Activated CD8-positive, alpha-beta memory T cell treated with anti-CD3 and anti-CD28 coated beads, Interleukin-2, amount 50 U/mL, for 1 hour (primary cell): ENCODE measurements around the gene MRPL28.
"Not testable (repeated sequence)": the region's sequence is repeated elsewhere in the genome, so short reads cannot be mapped to it uniquely, and the experiment has no call there.

Experiments used
- DNase-seq: peaks from one replicate; pipeline ENCODE4 v3.0.0-alpha.2; 2020; ENCODE audit errors: extremely low read depth

Gene MRPL28

DNA sequence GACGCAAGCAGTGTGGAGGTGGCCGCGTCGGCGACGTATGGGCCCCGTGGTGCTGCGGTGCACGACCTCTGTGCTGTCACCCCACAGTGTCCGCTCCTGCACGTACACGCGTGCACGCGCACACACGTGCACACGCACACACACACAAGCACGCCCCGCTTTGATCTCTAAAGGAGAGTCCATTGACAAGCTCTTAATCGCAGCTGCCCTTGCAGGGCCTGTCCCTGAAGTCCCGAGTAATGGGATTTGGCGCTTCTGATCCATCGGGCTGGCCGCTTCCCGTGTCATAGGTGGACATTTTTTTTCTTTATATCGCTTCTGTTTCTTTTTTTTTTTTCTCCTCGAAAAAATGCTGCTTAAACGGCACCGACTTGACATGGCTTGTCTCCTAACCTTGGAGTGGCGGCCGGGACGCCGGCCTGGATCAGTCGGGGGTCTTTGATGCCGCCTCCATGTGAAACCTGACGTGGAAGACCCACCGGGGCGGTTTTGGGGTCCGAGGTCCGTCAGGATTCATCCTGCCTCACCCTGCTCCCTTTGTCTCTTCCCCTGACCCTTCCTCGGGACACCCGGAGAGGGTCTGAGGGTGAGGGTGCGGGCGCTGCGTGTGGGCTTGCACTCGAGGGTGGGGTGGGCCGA, 9.5 kb downstream of the MRPL28 start:
- DNase-seq = no peak

DNA sequence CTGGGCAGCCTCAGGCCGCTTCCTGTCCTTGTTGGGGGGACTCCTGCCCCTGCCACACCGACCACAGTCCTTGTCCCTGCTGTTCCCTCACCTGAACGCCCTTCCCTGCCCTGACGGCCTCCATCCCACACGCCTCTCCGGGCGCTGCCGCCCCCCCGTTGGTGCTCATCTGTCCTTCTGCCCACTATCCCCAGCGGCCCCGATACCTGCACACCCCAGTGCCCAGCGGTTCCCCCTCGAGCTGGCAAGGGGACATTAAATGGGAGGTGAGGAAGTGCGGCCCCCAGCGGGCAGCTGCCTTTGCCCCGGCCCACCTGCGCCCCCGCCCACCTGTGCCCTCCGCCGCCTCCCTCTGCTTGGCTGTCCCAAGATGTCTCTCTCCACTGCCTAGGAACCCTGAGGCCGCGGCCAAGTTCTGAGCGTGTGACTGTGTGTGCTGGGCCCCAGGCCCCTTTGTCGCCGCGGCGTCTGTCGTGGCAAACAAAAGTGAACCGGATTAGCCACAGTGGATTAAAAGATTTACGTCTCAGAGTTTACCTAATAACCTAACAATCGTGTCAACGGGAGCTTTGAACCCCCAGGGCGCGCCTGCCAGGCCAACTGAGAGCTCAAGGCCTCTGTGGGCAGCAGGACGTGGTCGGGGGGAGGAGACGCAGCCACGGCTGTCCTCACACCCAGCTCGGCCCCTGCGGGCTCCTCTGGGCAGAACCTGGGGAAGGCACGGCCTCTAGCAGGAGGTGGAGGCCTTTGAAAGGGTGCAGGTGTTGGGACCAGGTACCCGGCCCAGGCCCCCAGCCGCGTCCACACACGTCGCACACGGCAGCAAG, 10.3 kb downstream of the MRPL28 start:
- no peak for DNase-seq

GRCh38 chr16:359067-359763, 11.1 kb downstream of the MRPL28 start:
- no peak for DNase-seq

DNA sequence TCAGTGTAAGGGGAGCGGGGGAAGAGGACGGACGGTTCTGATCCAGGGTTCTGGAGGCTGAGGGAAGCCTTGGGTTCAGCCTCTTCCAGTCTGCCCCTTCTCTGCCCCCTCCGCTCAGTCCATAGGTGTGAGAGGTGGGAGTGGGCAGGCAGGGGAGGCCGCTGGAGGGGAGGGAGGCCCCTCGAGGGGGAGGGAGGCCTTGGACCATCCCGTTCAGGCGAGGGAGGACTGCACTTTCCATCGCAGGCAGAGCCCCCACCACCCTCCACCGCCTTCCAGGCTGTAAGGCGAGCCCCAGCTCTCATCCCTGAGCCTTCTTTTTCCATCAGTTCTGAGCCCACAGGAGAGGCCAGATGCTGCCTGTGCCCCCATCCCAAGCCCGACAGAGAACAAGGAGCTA, 13.6 kb downstream of the MRPL28 start:
- no peak for DNase-seq

GRCh38 chr16:354971-355461, 15.3 kb downstream of the MRPL28 start:
- DNase-seq = no peak

DNA sequence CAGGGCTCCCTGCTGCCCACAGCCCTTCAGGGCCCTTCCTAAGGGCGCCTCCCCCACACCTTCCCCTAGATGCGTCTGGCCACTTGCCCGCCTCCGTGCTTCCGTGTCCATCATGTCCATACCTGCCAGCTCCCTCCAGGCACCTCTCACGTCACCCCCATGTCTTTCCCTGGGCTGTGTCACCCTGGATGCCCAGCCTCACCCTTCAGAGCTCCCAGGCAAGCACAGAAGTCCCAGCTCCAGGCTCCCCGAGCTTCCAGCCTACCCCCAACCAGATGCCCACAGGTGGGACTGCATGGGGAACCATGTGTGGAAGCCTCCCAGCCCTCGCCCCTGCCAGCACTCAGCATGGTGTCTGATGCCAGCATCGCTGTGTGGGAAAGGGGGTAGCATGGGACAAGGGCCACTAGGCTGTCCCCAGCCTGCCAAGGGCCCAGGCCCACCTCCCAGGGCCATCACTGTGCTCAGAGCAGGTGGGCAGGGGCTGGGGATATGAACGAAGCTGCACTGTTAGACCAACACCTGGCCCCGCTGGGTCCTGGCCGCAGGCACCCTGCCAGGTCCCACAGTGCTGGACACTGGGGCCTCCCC, 16.0 kb downstream of the MRPL28 start:
- DNase-seq = no peak

DNA sequence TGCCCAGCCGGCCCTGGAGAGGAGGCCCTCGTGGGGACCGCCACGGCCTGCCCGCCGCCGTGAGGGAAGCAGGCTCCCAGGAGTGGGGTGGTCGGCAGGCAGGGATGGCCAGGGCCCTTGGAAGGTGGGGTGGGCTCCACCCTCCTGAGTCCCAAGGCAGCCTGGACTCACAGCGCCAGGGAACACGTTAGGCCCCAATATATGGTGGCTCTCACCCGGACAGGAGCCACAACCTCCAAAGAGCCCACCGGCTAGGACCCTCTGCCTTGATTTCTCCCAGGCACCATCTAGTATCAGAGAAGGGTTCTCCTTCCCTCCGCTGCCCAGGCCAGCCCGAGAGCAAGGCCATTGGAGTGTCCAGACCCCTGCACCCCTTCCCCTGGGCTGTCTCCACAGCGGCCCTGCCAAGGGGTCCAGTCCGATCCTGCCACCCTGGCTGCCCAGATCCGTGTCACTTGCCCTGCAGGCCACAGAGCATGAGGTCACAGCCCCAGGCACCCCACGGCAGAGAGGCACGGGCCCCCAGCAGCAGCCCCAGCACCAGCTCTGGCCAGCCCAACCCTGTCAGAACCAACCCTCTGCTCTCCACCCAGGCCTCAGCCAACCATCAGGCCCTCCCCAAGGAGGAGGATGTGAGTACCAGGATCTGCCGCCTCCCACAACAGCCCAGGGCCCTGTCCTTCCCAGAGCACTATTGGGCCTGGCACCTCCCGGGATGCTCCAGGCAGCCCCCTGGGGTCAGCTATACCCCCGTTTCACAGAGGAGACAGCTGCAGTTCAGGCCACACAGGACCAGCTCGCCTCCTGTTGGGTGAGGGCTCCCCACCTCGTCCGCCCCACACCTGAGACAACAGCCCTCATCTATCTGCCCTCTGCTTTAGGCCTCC, 16.7 kb downstream of the MRPL28 start:
- DNase-seq = no peak

GRCh38 chr16:352547-353403, 17.6 kb downstream of the MRPL28 start, which contains the start of gene AXIN1:
Gene AXIN1, minus strand, starts transcription at chr16:352723. Its CDS starts 5,698 bp downstream, at chr16:347025.
- DNase-seq = peak; percentile 100

GRCh38 chr16:351804-352520, 18.4 kb downstream of the MRPL28 start:
- no peak for DNase-seq

GRCh38 chr16:350203-350602, 20.1 kb downstream of the MRPL28 start:
- DNase-seq = no peak

GRCh38 chr16:349211-349610, 21.1 kb downstream of the MRPL28 start:
- no peak for DNase-seq

DNA sequence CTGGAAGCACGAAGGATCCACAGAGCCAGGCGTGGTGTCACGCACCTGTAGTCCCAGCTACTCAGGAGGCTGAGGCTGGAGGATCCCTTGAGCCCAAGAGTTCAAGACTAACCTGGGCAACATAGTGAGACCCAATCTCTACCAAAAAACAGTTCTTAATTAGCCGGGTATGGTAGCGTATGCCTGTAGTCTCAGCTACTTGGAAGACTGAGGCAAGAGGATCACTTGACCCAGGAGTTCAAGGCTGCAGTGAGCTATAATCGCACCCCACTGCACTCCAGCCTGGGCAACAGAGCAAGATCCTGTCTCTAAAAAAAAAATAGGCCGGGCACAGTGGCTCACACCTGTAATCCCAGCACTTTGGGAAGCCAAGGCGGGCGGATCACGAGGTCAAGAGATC, 21.8 kb downstream of the MRPL28 start:
- DNase-seq = not testable (repeated sequence)

- DNase-seq = no peak
Measured at GRCh38 chr16:347203-347602, 23.1 kb downstream of the MRPL28 start.

DNA sequence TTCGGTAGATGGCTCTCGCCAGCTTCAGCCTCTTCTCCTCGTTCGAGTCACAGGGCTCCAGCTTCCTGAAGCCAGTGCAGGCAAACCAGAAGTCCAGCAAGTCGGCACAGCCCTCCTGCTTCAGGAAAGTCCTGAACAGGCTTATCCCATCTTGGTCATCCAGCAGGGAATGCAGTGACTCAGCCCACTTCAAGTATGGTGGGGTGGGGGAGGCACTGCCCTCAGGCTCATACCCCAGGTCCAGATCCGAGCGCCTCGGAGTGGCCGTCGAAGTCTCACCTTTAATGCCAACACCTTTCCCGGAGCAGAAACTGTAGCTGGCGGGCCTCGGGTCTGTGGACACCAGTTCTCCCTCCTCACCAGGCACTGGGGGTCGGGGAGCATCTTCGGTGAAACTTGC, 23.8 kb downstream of the MRPL28 start:
- DNase-seq = no peak

GRCh38 chr16:345772-346171, 24.6 kb downstream of the MRPL28 start:
- DNase-seq = no peak

DNA sequence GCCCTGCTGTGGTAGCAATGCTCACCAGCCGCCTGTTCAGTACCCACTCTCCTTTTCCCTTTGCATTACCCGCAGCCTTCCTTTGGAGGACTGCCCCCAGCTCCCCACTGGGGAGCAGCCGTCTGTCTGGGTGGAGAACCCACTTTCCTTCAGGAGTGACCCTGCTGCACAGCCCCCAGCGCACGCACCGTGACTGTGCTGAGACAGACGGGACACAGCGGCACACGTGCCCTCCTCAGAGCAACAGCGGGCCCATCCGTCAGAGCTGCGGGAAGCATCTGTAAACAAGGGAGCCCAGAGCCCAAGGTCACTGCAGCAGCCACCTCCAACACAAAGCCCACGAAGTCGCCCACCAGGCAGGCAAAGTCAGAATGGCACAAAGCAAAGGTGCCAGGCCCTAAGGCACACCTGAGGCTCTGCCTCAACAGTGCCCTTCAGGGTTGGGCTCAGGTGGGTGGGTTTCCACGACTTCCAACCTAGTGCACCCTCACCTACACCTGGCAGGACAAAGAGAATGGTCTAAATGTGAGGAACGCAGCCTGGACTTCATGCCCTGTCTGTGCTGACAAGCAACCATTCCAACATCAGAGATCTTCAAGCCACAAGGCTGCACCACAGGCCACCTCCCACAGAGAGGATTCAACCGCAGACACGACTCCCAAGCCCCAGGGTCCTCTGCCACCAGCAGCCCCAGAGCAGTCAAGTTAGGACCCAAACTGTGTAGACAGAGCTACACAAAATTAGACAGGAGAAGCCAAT, 27.7 kb downstream of the MRPL28 start:
- DNase-seq = no peak

DNA sequence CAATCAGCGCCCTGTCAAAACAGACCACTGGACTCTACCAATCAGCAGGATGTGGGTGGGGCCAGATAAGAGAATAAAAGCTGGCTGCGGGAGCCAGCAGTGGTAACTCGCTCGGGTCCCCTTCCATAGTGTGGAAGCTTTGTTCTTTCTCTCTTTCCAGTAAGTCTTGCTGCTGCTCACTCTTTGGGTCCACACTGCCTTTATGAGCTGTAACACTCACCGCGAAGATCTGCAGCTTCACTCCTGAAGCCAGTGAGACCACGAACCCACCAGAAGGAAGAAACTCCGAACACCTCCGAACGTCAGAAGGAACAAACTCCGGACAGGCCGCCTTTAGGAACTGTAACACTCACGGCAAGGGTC, 28.4 kb downstream of the MRPL28 start:
- not testable (repeated sequence) for DNase-seq

DNA sequence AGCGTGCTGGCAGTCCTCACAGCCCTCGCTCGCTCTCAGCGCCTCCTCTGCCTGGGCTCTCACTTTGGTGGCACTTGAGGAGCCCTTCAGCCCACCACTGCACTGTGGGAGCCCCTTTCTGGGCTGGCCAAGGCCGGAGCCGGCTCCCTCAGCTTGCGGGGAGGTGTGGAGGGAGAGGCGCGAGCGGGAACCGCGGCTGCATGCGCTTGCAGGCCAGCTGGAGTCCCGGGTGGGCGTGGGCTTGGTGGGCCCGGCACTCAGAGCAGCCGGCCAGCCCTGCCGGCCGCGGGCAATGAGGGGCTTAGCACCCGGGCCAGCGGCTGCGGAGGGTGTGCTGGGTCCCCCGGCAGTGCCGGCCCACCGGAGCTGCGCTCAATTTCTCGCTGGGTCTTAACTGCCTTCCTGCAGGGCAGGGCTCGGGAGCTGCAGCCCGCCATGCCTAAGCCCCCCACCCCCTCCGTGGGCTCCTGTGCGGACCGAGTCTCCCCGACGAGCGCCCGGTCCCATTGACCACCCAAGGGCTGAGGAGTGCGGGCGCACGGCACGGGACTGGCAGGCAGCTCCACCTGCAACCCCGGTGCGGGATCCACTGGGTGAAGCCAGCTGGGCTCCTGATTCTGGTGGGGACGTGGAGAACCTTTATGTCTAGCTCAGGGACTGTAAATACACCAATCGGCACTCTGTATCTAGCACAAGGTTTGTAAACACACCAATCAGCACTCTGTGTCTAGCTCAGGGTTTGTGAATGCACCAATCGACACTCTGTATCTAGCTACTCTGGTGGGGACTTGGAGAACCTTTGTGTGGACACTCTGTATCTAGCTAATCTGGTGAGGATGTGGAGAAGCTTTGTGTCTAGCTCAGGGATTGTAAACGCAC, 29.0 kb downstream of the MRPL28 start:
- DNase-seq = not testable (repeated sequence)
